G401 (cell line): ENCODE results near the gene GAB2. TPM values are rescaled to one million over a fixed set of nuclear protein-coding genes. Genes with fewer than 3 reads are reported as not detected.
"Not testable (repeated sequence)": the region's sequence is repeated elsewhere in the genome, so short reads cannot be mapped to it uniquely, and the experiment has no call there.

Experiments used
- DNase-seq: peaks from one replicate; pipeline ENCODE4 v3.0.0-alpha.2; 2015; ENCODE audit warnings: low spot score
- in situ Hi-C: cut with HindIII; loops from 2 replicates; pipeline ENCODE4 v1.10.0; 2016; ENCODE audit warnings: low sequenced_read_pairs, mixed read lengths
- total RNA-seq: library from RNA; depleted of rRNA; stranded (reverse); fragments of >200 nt; shearing (Covaris generic); gene quantifications from 2 replicates; pipeline ENCODE4 v1.2.3, GENCODE V29; 2014

GAB2 gene
- total RNA-seq, 1 experiment from 2014 or later: 13.9 TPM

DNA sequence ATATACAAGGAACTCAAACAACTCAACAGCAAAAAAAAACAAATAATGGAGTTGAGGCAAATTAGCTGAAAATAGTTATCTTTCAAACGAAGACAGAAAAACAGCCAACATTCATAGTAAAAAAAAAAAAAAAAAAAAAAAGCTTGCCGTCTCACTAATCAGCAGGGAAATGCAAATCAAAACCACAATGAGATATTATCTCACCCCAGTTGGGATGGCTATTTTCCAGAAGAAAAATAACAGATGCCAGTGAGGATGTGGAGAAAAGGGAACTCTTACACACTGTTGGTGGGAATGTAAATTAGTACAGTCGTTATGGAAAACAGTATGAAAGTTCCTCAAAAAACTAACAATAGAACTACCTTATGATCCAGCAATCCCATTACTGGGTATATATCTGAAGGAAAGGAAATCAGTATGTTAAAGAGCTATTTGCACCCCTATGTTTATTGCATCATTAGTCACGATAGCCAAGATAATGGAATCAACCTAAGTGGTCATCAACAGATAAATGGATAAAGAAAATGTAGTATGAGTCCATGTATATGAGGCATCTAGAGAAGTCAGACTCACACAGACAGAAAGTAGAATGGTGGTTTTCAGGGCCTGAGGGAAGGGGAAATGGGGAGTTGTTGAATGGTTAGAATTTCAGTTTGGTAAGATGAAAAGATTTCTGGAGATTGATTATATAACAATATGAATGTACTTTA is 172.9 kb downstream of the GAB2 start:
- no peak for DNase-seq
- in situ Hi-C loops: no loop called here

DNA sequence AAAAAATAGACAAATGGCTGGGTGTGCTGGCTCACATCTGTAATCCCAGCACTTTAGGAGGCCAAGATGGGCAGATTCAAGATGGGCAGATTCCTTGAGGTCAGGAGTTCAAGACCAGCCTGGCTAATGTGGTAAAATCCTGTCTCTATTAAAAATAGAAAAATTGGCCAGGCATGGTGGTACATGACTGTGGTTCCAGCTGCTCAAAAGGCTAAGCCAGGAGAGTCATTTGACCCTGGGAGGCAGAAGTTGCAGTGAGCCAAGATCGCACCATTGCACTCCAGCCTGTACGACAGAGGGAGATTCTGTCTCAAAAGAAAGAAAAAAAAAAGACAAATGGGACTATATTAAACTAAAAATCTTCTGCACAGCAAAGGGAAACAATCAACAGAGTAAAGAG is 173.5 kb downstream of the GAB2 start:
- DNase-seq: no peak
- in situ Hi-C loops: no loop called here

DNA sequence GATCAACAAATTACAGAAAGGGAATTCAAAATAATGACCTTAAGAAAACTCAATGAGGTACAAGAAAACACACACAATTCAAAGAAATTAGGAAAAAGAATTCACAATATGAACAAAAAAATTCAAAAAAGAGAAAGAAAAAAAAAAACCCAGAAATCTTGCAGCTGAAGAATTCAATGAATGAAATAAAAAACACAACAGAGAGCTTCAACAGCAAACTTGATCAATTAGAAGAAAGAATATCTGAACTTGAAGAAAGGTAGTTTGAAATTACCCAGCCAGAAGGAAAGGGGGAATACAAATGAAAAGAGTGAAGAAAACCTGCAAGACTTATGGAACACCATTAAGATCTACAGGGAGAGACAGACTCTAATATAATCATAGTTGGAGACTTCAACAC is 176.1 kb downstream of the GAB2 start:
- in situ Hi-C loops: no loop called here
- no peak for DNase-seq

DNA sequence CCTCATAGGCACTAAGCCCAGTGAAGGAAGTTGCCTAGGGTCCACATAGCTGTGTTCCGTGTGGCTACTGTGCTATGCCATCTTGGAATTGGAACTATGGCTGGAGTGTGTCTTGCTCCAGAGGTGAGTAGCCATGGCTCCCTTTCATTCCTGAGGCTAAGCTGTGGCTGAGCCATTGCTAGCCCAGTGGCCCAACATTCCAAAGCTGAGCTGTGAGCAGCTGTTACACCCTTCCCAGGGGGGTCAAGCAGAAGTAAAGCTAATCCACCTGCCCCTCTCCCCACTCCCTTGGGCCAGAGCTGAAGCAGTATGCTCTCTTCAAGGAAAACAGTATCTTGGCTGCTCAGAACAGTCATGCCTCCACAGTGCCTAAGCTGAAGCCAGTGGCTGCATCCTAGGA is 177.8 kb downstream of the GAB2 start:
- no peak for DNase-seq
- in situ Hi-C loops: no loop called here

DNA sequence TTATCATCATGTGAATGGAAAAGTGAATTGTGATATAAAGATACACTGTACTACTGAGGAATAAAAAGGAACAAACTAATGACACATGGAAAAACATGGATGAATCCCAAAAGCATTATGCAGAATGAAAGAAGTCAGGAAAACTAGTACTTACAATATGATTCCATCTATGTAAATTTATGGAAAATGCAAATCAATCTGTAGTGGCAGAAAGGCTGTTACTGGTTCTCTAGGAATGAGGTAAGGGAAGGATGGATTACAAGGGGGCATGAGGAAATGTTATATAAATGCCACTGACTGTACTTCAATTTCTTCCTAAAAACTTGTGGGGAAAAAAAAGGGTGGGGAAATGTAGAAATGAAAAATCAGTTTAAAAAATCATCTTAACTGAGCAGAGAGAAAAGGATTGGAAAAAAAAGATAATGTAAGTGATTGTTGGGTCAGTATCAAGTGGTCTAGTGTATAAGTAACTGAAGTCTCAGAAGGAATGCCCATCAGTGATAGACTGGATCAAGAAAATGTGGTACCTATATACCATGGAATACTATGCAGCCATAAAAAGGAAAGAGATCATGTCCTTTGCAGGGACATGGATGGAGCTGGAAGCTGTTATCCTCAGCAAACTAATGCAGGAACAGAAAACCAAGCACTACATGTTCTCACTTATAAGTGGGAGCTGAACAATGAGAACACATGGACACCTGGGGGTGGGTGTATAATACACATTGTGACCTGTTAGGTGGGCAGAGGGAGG is 180.2 kb downstream of the GAB2 start:
- no peak for DNase-seq

DNA sequence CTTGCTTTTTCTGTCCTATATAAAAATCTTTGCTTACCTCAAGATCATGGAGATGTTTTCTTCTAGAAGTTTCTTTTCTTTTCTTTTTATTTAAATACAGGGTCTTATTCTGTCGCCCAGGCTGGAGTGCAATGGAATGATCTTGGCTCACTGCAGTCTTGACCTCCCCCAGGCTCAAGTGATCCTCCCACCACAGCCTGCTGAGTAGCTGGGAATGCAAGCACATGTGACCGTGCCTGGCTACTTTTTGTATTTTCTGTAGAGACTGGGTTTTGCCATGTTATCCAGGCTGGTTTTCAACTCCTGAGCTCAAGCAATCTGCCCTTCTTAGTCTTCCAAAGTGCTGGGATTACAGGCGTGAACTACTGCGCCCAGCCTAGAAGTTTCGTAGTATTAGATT is 183.6 kb downstream of the GAB2 start:
- DNase-seq: no peak
- in situ Hi-C loops: no loop called here

More for the DNA sequence above, 180.2 kb downstream of the GAB2 start:
- in situ Hi-C loops: no loop called here

DNA sequence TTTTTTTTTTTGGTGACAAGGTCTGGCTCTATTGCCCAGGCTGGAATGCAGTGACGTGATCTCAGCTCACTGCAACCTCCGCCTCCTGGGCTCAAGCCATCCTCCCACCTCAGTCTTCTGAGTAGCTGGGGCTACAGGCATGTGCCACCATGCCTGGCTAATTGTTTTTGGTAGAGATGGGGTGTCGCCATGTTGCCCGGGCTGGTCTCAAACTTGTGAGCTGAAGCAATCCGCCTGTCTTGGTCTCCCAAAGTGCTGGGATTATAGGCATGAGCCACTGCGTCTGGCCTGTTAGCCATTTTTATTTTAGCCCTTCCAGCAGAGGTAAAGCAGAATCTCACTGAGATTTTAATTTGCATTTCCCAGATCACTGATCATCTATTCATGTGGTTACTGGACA is 184.6 kb downstream of the GAB2 start:
- in situ Hi-C loops: not testable (repeated sequence)

DNA sequence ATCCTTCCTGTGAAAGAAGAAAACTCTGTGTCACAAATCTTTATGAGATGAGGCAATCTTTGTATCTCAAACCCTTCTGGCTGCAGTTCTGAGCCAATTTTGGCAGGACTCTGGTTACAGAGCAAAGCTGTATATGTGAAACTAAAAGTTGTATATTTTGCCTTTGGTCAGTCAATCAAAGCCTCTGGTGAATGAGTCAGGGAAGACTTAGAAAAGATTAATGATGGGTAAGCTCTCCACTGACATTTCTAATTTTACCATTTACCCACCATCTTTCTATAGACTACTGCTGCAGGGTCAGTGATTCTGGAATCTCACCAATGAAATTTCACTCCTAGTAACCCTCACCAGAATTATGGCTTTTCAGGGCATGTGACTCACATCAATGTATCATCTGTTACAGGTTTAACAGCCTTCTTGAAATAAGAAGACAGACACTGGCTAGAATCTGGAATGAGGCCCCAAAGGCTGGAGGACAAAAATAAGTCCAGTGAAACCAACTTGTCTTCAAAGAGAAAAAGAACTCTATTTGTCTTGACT is 185.6 kb downstream of the GAB2 start:
- in situ Hi-C loops: no loop called here
- no peak for DNase-seq

More for the DNA sequence above, 184.6 kb downstream of the GAB2 start:
- DNase-seq: not testable (repeated sequence)

DNA sequence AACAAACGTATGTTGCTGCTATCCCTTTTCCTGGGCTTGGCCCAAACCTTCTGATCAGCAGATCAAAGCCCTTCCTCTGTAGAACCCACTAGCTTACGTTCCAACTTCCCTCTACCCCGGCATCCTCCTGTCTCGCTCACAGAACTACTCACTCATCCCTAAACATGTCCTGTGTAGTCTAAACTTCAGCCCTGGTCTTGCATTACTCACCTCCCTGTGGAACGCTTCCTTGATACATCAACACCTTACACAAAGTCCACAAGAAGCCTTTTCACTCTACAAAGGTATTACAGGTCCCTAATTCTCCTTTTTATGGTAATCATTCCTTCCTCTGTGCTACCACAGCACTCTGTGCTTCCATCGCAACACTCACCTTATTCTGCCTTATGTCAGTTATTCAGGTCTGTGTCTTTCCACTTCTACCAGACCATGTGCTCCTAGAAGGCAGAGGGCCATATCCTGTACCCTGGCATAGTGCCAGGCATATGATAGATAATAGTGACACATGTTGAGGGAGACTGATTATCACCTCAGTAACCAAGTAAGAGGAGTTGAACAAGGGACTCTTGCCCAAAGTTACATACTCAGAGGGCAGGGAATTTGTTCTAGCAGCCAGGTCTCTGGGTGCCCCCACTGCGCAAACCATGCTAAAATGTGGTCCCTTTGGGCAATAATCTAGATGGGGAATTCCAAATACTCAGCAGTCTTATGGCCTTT is 187.3 kb downstream of the GAB2 start:
- DNase-seq: no peak
- in situ Hi-C loops: no loop called here

DNA sequence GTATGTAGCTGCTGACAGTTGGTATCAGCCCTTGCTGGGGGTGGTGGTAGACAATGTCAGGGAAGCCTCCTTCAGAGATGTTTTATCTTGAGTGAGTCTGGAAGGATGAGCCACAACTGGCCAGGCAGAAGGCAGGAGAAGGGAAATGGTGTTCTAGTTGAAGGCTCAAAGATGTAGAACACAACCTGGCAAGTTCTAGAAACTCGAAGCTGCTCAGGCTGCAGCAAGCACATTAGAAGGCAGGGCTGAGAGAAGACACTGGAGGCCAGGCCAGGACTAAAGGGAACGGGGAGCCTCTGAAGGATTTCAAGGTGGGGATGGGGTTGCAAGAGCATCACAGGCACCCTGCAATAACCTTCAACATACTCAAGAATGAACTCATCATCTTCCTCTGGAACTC is 188.5 kb downstream of the GAB2 start:
- DNase-seq: no peak
- in situ Hi-C loops: no loop called here

DNA sequence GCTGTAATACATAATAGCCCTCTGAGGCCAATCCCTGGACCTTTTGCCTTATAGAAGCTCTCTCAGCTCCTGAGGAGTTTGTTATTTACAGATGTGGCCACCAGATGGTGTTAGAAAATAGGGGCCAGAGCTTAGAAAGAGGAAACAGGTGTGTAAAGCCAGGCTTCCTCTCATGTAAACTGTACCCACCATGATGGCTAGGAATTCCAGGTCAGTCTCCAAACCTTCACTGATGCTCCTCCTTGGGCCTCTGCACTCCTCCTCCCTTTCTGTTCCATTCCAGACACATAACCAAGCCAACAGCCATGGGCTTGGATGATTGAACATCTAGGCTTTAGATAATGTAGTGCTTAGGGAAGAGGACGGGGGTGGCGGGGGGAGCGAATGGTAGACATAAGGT is 189.2 kb downstream of the GAB2 start:
- in situ Hi-C loops: no loop called here
- DNase-seq: peak; percentile 35

DNA sequence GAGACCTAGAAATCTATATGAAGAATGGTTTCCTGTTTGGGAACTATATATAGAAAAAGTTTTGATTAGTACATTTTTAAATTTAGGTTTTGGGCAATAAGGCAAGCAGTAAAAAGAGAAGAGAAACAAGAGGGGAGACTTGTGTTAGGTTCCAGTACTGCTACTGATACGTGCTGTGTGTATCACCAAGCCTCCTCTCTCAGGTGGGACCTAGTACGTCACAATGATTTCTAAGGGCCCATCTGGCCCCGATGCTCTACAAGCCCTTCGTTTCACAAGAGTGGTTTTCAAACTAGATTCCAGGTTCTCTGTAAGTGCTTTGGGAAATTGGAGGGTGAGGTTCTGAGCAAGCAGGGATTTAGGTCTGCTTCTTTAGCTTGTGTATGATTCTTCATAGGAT is 189.7 kb downstream of the GAB2 start:
- DNase-seq: no peak
- in situ Hi-C loops: no loop called here

DNA sequence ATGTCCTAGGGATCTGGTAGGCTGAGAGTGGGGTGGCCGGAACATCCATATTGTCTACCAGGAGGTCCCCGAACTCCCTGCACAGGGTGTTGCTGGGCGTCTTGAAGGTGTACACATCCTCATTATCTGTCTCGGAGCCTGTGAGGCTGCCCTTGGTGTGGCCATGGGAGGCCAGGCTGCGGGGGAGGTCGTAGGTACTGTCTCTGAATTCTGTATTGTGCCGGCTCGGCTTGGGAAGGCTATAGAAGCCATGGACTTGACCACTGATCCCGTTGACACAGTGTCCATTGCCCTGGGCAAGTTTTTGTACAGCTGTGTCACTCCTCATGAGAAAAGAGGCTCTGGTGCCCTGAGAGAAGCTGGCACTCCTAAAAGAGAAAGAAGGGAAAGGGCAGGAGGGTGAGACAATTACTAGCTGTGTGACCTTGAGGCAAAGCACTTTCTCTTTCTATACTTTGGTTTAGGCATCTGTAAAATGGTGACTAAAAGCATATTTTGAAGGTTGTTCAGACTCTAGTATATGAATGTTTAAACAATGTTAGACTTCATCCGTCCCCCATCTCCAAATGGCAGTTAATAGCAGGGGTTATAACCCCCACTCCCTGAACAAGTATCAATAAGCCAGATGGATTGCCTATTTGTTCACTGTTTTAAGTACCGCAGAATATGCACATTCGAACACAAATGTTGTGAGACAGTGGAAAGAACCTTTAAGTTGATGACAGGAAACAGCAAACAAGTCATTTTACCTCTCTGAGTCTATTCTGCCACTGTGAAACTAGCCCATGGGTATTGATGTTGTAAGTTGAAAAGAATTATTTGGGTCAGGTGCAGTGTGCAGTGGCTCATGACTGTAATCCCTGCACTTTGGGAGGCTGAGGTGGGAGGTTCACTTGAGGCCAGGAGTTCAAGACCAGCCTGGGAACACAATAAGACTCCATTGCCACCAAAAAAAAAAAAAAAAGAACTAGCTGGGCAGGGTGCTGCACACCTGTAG is 190.6 kb downstream of the GAB2 start:
- no peak for DNase-seq
- in situ Hi-C loops: no loop called here

DNA sequence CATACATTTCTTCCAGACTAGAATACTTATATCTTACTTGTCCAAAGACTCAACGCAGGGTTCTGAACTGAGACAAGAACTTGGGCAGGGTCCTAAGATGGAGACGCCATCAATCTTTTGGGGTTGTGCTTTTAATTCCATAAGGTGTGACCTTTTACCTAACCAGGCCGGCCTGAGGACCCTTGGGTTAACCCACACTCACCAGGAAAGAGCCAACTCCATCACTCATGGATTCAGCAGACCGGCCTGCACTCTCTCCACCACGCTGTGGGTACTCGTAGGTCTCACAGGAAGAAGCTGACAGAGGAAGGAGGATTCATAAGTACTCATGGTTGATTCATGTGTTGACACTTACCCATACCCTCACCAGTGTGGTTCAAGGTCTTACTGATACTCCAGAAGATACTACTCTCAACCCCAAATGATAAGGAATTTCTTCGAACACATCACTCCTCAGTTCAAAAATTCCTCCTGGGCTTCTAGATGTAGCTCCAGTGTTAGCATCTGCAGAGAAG is 192.7 kb downstream of the GAB2 start:
- in situ Hi-C loops: no loop called here
- DNase-seq: no peak

DNA sequence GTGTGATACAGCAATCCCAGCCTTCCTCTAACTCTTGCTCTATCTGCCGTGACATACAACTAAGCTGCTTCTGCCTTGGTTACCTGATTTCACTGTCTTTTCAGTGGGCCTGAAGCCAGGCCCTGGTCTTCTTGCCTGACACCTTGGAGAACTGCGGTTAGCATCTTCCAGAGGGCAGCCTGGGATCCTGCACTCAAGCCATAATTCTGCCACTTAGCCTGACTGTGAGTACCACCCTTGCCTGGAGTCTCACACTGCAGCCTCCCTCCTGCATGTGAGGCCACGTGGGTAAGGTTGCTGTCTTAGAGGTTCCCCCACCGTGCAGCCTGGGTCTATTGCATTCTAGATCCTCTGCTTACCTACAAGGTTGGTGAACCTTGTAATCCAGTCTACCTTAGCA is 193.1 kb downstream of the GAB2 start:
- in situ Hi-C loops: no loop called here
- no peak for DNase-seq

DNA sequence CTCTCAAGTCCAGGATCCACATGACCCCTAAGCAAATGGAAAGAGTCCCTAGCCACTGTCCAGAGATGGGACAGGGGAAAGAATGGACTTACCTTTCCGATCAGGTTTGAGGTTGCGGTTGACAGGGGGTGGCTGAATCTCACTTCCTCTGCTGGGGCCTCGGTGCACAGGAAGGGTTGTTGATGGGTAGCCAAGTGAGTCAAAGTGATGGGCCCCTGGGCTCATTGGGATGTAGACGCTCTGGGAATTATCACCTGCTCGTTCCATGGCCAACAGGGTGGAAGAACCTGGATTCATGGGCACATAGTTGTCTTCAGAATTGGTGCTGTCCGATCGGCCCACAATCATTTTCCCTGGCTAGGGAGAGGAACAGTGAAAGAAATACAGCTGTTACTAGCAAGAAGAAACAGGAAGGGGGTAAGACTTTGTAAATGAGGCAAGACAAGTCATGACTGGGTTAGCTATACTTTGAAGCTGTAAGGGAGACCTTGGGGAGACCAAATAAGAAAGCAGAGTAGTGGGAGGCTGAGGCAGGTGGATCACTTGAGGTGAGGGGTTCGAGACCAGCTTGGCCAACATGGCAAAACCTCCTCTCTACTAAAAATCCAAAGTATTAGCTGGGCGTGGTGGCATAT is 194.2 kb downstream of the GAB2 start:
- DNase-seq: no peak
- in situ Hi-C loops: no loop called here

DNA sequence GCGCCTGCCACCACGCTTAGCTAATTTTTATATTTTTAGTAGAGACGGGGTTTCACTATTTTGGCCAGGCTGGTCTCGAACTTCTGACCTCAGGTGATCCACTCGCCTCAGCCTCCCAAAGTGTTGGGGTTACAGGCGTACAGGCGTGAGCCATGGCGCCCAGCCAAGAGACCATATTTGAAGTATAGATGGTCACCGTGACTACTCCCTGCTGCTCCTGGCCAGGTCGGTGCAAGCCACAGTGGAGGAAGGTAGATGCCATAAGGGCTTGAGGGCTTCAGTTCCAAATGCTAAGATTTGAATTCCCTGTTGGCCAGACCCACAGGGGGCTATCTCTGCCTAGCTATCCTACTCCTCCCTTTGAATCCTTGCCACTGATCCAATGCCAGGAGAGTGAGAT is 194.9 kb downstream of the GAB2 start:
- in situ Hi-C loops, DNase-seq: not testable (repeated sequence)
